Endodermal cell (in vitro differentiated cells): ENCODE measurements around the gene DHX16. TPM values are rescaled to one million over a fixed set of nuclear protein-coding genes. Genes with fewer than 3 reads are reported as not detected.
A peak's percentile ranks its signal among the peaks of the same experiment; 100 is the strongest.

Experiments used
- DNase-seq: peaks from one replicate; pipeline ENCODE4 v3.0.0-alpha.2; 2017
- H3K27ac ChIP-seq: 2 replicates; pipeline ENCODE4 v1.5.1; 2013; ENCODE audit warnings: mild to moderate bottlenecking, low read depth, low read length, moderate library complexity
- H3K27me3 ChIP-seq: 2 replicates; pipeline ENCODE4 v1.6.1; 2013; ENCODE audit warnings: mild to moderate bottlenecking, low read length, moderate library complexity; ENCODE audit not compliant: insufficient read depth, control insufficient read depth, poor library complexity, severe bottlenecking
- H3K36me3 ChIP-seq: 2 replicates; pipeline ENCODE4 v1.7.0; 2013; ENCODE audit warnings: mild to moderate bottlenecking, low read length, moderate library complexity; ENCODE audit not compliant: control insufficient read depth, insufficient read depth
- H3K4me1 ChIP-seq: one replicate; pipeline ENCODE4 v1.7.0; 2013; ENCODE audit warnings: low read length; ENCODE audit not compliant: control insufficient read depth, insufficient read depth
- H3K4me3 ChIP-seq: 2 replicates; pipeline ENCODE4 v1.5.1; 2013; ENCODE audit warnings: mild to moderate bottlenecking, low read length, moderate library complexity
- H3K9ac ChIP-seq: 2 replicates; pipeline ENCODE4 v1.6.1; 2013; ENCODE audit warnings: mild to moderate bottlenecking, low read length, moderate library complexity; ENCODE audit not compliant: poor library complexity, severe bottlenecking; ENCODE audit errors: extremely low read depth
- H3K9me3 ChIP-seq: 2 replicates; pipeline ENCODE4 v1.6.1; 2013; ENCODE audit warnings: mild to moderate bottlenecking, low read length, moderate library complexity; ENCODE audit not compliant: control insufficient read depth
- H3K27ac Mint-ChIP-seq: 2 replicates; pipeline ENCODE4 v1.8.0; 2020; ENCODE audit warnings: mixed read lengths
- H3K27me3 Mint-ChIP-seq: 2 replicates; pipeline ENCODE4 v1.8.0; 2021; ENCODE audit warnings: mild to moderate bottlenecking, mixed read lengths; ENCODE audit not compliant: insufficient read depth
- H3K36me3 Mint-ChIP-seq: 2 replicates; pipeline ENCODE4 v1.8.0; 2020; ENCODE audit warnings: low read depth, mixed read lengths
- H3K4me1 Mint-ChIP-seq: 2 replicates; pipeline ENCODE4 v1.8.0; 2020; ENCODE audit warnings: mixed read lengths
- H3K4me3 Mint-ChIP-seq: 2 replicates; pipeline ENCODE4 v1.8.0; 2020; ENCODE audit warnings: mild to moderate bottlenecking, moderate library complexity, mixed read lengths
- H3K9me3 Mint-ChIP-seq: 2 replicates; pipeline ENCODE4 v1.8.0; 2020; ENCODE audit warnings: mild to moderate bottlenecking, mixed read lengths
- WGBS, 2 experiments: methylation state at CpG; one replicate each; pipeline versions ENCODE4 v1.1.5 to v1.1.7; 2013; ENCODE audit warnings: missing lambda C conversion rate in 2 of 2, mixed read lengths in 1 of 2; ENCODE audit not compliant: insufficient coverage in 1 of 2, insufficient read length in 1 of 2; 5-methylcytosine and 5-hydroxymethylcytosine counted together
- total RNA-seq, 2 donors: library from RNA; stranded (reverse); fragmentation: NEBNext Ultra II Directional in 1 of 2; extraction: Animal tissue kit (Norgen Biotek cat#: 25700) in 1 of 2; gene quantifications; 2 replicates in 1 of 2; 3 replicates in 1 of 2; pipeline ENCODE4 v1.2.1, GENCODE V29; 2021
- TF ChIP-seq, protein P1 (sequence below): fragments of 200-600 bp; sonication (generic); conservative IDR thresholded peaks from 2 replicates; pipeline ENCODE4 v1.5.0; 2021; ENCODE audit warnings: antibody characterized with exemption, mild to moderate bottlenecking

Gene DHX16
- total RNA-seq, 2 donors from 2014 or later: 33.5 to 33.9 TPM

DNA sequence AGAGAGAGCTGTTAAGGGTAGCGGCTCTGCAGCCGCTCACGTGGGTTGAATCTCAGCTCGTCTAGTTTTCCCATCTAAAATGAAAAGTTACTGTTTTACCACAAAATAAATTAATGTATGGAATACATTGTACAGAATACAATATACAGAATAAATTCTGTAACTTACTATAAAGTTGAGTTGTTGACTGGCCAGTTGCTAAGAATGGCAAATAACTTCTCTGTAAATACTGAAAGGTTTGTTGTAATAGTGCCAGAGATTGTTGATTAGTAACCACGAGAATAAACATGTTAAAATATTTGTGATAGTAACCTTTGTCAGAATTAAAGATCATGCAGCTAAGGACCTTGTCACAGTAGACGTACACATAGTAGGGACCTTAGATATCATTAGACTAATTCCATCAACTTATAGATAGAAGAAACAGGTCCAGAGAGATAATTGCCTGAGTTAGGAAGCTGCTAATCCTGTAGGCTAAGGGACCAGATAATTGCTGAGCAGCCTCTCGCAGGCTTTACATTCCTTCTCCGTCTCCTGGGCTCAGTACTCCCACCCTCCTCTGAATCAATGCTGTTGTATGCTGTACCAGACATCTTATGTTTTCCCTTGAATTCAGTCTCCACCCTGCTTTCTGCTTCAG lies 18.5 kb upstream of the DHX16 start:
- Mint-ChIP-seq H3K36me3 (peaks cover 4% of the 10 kb centered on the region), H3K4me3 (peak overlapping the region; percentile 78), H3K27ac (peak overlapping the region; percentile 82), H3K27me3 (no peaks in the 10 kb centered on the region), H3K4me1 (peaks cover 34% of the 10 kb centered on the region), H3K9me3 (no peaks in the 10 kb centered on the region)
- Histone ChIP-seq H3K27ac (peak overlapping the region; percentile 44), H3K27me3 (no peaks in the 10 kb centered on the region), H3K36me3 (no peaks in the 10 kb centered on the region), H3K4me3 (peak overlapping the region; percentile 94), H3K9ac (peak overlapping the region; percentile 32), H3K9me3 (no peaks in the 10 kb centered on the region), H3K4me1 (no peaks in the 10 kb centered on the region)
- TF ChIP-seq, protein P1, sequence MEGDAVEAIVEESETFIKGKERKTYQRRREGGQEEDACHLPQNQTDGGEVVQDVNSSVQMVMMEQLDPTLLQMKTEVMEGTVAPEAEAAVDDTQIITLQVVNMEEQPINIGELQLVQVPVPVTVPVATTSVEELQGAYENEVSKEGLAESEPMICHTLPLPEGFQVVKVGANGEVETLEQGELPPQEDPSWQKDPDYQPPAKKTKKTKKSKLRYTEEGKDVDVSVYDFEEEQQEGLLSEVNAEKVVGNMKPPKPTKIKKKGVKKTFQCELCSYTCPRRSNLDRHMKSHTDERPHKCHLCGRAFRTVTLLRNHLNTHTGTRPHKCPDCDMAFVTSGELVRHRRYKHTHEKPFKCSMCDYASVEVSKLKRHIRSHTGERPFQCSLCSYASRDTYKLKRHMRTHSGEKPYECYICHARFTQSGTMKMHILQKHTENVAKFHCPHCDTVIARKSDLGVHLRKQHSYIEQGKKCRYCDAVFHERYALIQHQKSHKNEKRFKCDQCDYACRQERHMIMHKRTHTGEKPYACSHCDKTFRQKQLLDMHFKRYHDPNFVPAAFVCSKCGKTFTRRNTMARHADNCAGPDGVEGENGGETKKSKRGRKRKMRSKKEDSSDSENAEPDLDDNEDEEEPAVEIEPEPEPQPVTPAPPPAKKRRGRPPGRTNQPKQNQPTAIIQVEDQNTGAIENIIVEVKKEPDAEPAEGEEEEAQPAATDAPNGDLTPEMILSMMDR: no peak
- WGBS, 2 experiments: 22 to 56% methylated on average over 3 to 8 of the region's 8 CpGs
- no peak for DNase-seq

DNA sequence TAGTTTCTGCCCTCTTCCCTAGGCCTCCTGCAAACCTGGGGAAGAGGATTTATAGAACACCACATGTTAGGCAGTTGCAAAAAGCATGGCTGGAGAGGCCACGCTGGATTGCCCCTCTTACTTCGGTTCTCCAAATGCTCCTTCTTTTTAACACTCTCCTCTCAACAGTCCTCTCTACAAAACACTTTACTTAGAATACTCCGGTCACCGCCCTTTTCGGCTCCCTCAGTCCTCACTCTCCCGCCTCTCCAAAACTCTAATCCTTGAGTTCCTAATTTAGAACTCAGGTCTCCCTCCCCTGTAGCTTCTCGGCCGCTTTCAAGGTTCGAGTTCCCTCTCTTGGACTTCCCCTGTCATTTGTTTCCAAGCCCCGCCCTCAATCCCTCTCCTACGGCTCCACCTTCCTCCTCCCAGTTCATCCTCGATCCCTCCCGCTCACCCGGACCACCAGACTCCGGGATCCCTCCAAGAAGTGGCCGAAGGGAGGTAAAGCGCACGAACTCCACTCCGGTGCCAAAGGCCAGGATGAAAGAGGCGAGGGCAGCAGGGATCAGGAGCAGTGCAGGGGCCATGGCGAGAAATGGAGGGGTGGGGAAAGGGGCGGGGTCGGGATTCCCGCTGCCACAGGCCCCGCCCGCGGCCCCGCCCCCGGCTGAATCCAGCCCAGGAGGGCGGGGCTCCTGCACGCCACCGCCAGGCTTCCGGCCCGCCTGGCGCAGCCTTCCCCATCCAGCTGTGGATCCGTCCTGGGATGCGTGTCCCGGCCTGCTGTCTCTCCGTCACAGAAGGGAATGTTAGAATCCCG lies 17.8 kb upstream of the DHX16 start, which contains the start of gene NRM:
TSS of gene NRM (minus strand) at position 582 of the 805 bp plus-strand sequence. CDS start at position 572, 10 bp downstream.
- Histone ChIP-seq H3K27me3 (no peaks in the 10 kb centered on the region), H3K4me1 (no peaks in the 10 kb centered on the region), H3K27ac (peak within 1 kb of the TSS; percentile 61), H3K4me3 (peak within 1 kb of the TSS; percentile 94), H3K9ac (peak within 1 kb of the TSS; percentile 32), H3K9me3 (no peaks in the 10 kb centered on the region), H3K36me3 (no peaks in the 10 kb centered on the region)
- Mint-ChIP-seq H3K36me3 (peaks cover 4% of the 10 kb centered on the region), H3K27ac (peak within 1 kb of the TSS; percentile 82), H3K9me3 (no peaks in the 10 kb centered on the region), H3K27me3 (no peaks in the 10 kb centered on the region), H3K4me3 (peak within 1 kb of the TSS; percentile 78), H3K4me1 (peaks cover 34% of the 10 kb centered on the region)
- TF ChIP-seq, protein P1: no peak
- WGBS, 2 experiments: 1 to 3% methylated on average over 24 to 40 of the region's 40 CpGs
- DNase-seq: peak; percentile 93

DNA sequence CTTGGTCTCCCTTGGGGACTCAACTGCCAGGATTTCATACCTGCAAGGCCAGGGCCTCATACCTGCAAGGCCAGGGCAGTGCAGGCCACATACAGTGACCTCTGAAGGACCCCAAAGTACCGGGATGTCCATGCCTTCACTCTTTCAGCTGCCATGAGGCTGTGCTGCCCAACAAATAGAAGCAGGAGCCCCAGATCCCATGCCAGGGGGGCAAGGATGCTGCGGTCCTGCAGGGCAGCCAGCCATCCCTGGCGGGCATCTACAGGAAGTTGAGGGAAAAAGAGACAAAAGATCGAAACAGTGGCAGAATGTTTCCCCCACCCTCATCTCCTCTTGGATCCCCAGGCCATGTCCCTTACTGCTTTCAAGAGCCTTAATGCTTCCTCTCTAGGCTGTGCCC lies 17.2 kb upstream of the DHX16 start:
- TF ChIP-seq, protein P1: no peak
- DNase-seq: no peak
- Mint-ChIP-seq H3K4me1 (peaks cover 41% of the 10 kb centered on the region), H3K9me3 (no peaks in the 10 kb centered on the region), H3K27me3 (no peaks in the 10 kb centered on the region), H3K4me3 (peak overlapping the region; percentile 78), H3K27ac (peak overlapping the region; percentile 82), H3K36me3 (peaks cover 11% of the 10 kb centered on the region)
- Histone ChIP-seq H3K9me3 (no peaks in the 10 kb centered on the region), H3K4me1 (peaks cover 6% of the 10 kb centered on the region), H3K4me3 (peak overlapping the region; percentile 94), H3K27me3 (no peaks in the 10 kb centered on the region), H3K27ac (peak overlapping the region; percentile 61), H3K36me3 (peaks cover 3% of the 10 kb centered on the region), H3K9ac (no peak overlapping the region)
- WGBS, 2 experiments: 63 to 64% methylated on average over 4 of the region's 4 CpGs
